ENCODE measurements around the gene COA5.

- no peak for TF ChIP-seq EZH2phosphoT487 (conservative IDR thresholded peaks at IDR 0.05; ENCODE audit: low read length)
- TF ChIP-seq, protein P1, sequence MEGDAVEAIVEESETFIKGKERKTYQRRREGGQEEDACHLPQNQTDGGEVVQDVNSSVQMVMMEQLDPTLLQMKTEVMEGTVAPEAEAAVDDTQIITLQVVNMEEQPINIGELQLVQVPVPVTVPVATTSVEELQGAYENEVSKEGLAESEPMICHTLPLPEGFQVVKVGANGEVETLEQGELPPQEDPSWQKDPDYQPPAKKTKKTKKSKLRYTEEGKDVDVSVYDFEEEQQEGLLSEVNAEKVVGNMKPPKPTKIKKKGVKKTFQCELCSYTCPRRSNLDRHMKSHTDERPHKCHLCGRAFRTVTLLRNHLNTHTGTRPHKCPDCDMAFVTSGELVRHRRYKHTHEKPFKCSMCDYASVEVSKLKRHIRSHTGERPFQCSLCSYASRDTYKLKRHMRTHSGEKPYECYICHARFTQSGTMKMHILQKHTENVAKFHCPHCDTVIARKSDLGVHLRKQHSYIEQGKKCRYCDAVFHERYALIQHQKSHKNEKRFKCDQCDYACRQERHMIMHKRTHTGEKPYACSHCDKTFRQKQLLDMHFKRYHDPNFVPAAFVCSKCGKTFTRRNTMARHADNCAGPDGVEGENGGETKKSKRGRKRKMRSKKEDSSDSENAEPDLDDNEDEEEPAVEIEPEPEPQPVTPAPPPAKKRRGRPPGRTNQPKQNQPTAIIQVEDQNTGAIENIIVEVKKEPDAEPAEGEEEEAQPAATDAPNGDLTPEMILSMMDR (IDR thresholded peaks at IDR 0.05; ENCODE audit: insufficient read depth, low read length, poor library complexity, severe bottlenecking), result no peak
These were observed 41.7 kb upstream of the COA5 start for GRCh38 chr2:98649992-98650375.

Measured in SU-DHL-6 (cell line).